IMR-90 (cell line): Measurements from ENCODE around the gene PSD2. TPM values are rescaled to one million over a fixed set of nuclear protein-coding genes. Genes with fewer than 3 reads are reported as not detected.

ENCODE experiments used
- ATAC-seq: fragments of 200-7000 bp; cut with Tn5 transposase; 2 replicates; pipeline ENCODE4 v1.9.1; 2020; ENCODE audit warnings: low read depth, mild to moderate bottlenecking, moderate library complexity
- BruUV-seq: library from RNA; stranded (reverse); fragments of 400-500 nt; replicated peaks from 2 replicates; lab custom pipeline; 2021; lab: Mats Ljungman, UMichigan
- CTCF ChIA-PET: fragments of 300-600 bp; formaldehyde crosslinking; extraction: SDS; loops from one replicate; lab custom pipeline; 2021; ENCODE audit warnings: antibody characterized with exemption; lab: Yijun Ruan, JAX
- POLR2A ChIA-PET: fragments of 300-600 bp; sonication (Branson Sonifier 250); formaldehyde crosslinking; loops from one replicate; lab custom pipeline; 2022; ENCODE audit warnings: antibody characterized with exemption; ENCODE audit not compliant: unreplicated experiment; lab: Charles Lee
- DNase-seq: peaks from one replicate; pipeline ENCODE4 v3.0.0; 2013
- H2AFZ ChIP-seq: replicated peaks from 2 replicates; pipeline ENCODE3; 2013; ENCODE audit warnings: low read length, mild to moderate bottlenecking; ENCODE audit not compliant: poor library complexity
- H2AK5ac ChIP-seq: 2 replicates; pipeline ENCODE4 v1.6.1; 2013; ENCODE audit warnings: low read depth, low read length, inconsistent platforms
- H2AK9ac ChIP-seq: replicated peaks from 2 replicates; pipeline ENCODE3; 2013; ENCODE audit warnings: mild to moderate bottlenecking, low read depth, low read length, moderate library complexity; ENCODE audit not compliant: poor library complexity
- H2BK120ac ChIP-seq: 2 replicates; pipeline ENCODE4 v1.6.1; 2013; ENCODE audit warnings: low read depth, low read length, inconsistent platforms
- H2BK15ac ChIP-seq: 3 replicates; pipeline ENCODE4 v1.6.1; 2013; ENCODE audit warnings: low read depth, low read length, inconsistent platforms
- H2BK20ac ChIP-seq: 2 replicates; pipeline ENCODE4 v1.6.1; 2013; ENCODE audit warnings: low read depth, mild to moderate bottlenecking, inconsistent platforms, low read length, moderate library complexity
- H2BK5ac ChIP-seq: 2 replicates; pipeline ENCODE4 v1.6.1; 2013; ENCODE audit warnings: mild to moderate bottlenecking, low read depth, low read length, inconsistent platforms; ENCODE audit not compliant: poor library complexity, severe bottlenecking
- H3K14ac ChIP-seq: replicated peaks from 2 replicates; pipeline ENCODE4 v1.6.1; 2013; ENCODE audit warnings: low read depth, low read length, inconsistent platforms
- H3K18ac ChIP-seq: 2 replicates; pipeline ENCODE4 v1.6.1; 2013; ENCODE audit warnings: low read depth, low read length, control low read depth
- H3K23ac ChIP-seq: 2 replicates; pipeline ENCODE4 v1.6.1; 2013; ENCODE audit warnings: low read depth, low read length, inconsistent platforms
- H3K27ac ChIP-seq: 2 replicates; pipeline ENCODE4 v1.5.1; 2013; ENCODE audit warnings: mild to moderate bottlenecking, control low read depth, low read length; ENCODE audit not compliant: insufficient read depth
- H3K27me3 ChIP-seq: 2 replicates; pipeline ENCODE4 v1.6.1; 2013; ENCODE audit warnings: low read length; ENCODE audit not compliant: control insufficient read depth, insufficient read depth
- H3K36me3 ChIP-seq: 2 replicates; pipeline ENCODE4 v1.6.1; 2013; ENCODE audit warnings: low read length, mixed read lengths; ENCODE audit not compliant: control insufficient read depth, insufficient read depth
- H3K4ac ChIP-seq: 2 replicates; pipeline ENCODE4 v1.6.1; 2013; ENCODE audit warnings: low read depth, low read length, inconsistent platforms
- H3K4me1 ChIP-seq: 2 replicates; pipeline ENCODE4 v1.6.1; 2013; ENCODE audit warnings: low read length, mixed read lengths; ENCODE audit not compliant: control insufficient read depth, insufficient read depth
- H3K4me2 ChIP-seq: 2 replicates; pipeline ENCODE4 v1.6.1; 2013; ENCODE audit warnings: low read depth, mild to moderate bottlenecking, control low read depth, low read length, moderate library complexity
- H3K4me3 ChIP-seq: 2 replicates; pipeline ENCODE4 v1.5.1; 2013; ENCODE audit warnings: low read depth, mild to moderate bottlenecking, control low read depth, low read length, moderate library complexity; ENCODE audit not compliant: insufficient read depth
- H3K56ac ChIP-seq: 2 replicates; pipeline ENCODE4 v1.6.1; 2013; ENCODE audit warnings: low read length, inconsistent platforms; ENCODE audit not compliant: insufficient read depth; ENCODE audit errors: extremely low read depth
- H3K79me1 ChIP-seq, 2 experiments: 2 replicates each; pipeline ENCODE4 v1.6.1; 2013; ENCODE audit warnings: low read length in 2 of 2, inconsistent platforms in 1 of 2, low read depth in 1 of 2
- H3K9ac ChIP-seq: 2 replicates; pipeline ENCODE4 v1.6.1; 2013; ENCODE audit warnings: low read depth, low read length, control low read depth
- H3K9me1 ChIP-seq: 2 replicates; pipeline ENCODE4 v1.6.1; 2013; ENCODE audit warnings: low read length, inconsistent platforms; ENCODE audit not compliant: insufficient read depth
- H3K9me3 ChIP-seq: 2 replicates; pipeline ENCODE4 v1.6.1; 2013; ENCODE audit warnings: low read length; ENCODE audit not compliant: control insufficient read depth, insufficient read depth
- H4K20me1 ChIP-seq: 2 replicates; pipeline ENCODE4 v1.6.1; 2013; ENCODE audit warnings: low read length, inconsistent platforms; ENCODE audit not compliant: insufficient read depth
- H4K5ac ChIP-seq: 2 replicates; pipeline ENCODE4 v1.6.1; 2013; ENCODE audit warnings: mild to moderate bottlenecking, low read depth, low read length, control low read depth
- H4K8ac ChIP-seq, 2 experiments: 2 replicates each; pipeline ENCODE4 v1.6.1; 2013; ENCODE audit warnings: low read depth in 2 of 2, low read length in 2 of 2, control low read depth in 1 of 2, inconsistent platforms in 1 of 2
- H4K91ac ChIP-seq: 2 replicates; pipeline ENCODE4 v1.6.1; 2013; ENCODE audit warnings: low read depth, low read length, inconsistent platforms; ENCODE audit not compliant: insufficient read depth
- BHLHE40 ChIP-seq: fragments of 150-350 bp; IDR thresholded peaks from 2 replicates; pipeline ENCODE4 v1.6.1; 2016; ENCODE audit warnings: mild to moderate bottlenecking, low read depth, low read length
- CEBPB ChIP-seq: IDR thresholded peaks from 2 replicates; pipeline ENCODE4 v1.6.1; 2012; ENCODE audit warnings: low read depth, low read length, improper control_type of control experiment
- CHD1 ChIP-seq: IDR thresholded peaks from 2 replicates; pipeline ENCODE4 v1.6.1; 2012; ENCODE audit warnings: low read depth, low read length, improper control_type of control experiment
- FOS ChIP-seq: fragments of 150-350 bp; IDR thresholded peaks from 2 replicates; pipeline ENCODE4 v1.6.1; 2016; ENCODE audit warnings: low read depth, low read length
- MAFK ChIP-seq: IDR thresholded peaks from 2 replicates; pipeline ENCODE4 v1.6.1; 2012; ENCODE audit warnings: low read depth, low read length, improper control_type of control experiment
- MAZ ChIP-seq: IDR thresholded peaks from 2 replicates; pipeline ENCODE4 v1.6.1; 2012; ENCODE audit warnings: low read depth, mild to moderate bottlenecking, low read length, improper control_type of control experiment, moderate library complexity, borderline replicate concordance
- POLR2A ChIP-seq: IDR thresholded peaks from 2 replicates; pipeline ENCODE4 v1.6.1; 2012; ENCODE audit warnings: mild to moderate bottlenecking, low read depth, low read length
- RAD21 ChIP-seq: IDR thresholded peaks from 2 replicates; pipeline ENCODE4 v1.6.1; 2012; ENCODE audit warnings: low read length, improper control_type of control experiment
- SMC3 ChIP-seq: fragments of 150-350 bp; IDR thresholded peaks from 2 replicates; pipeline ENCODE4 v1.6.1; 2016; ENCODE audit warnings: low read depth, mild to moderate bottlenecking, antibody characterized with exemption, low read length, moderate library complexity
- whole genome bisulfite sequencing, 2 experiments: methylation state at CpG; one replicate each; pipeline versions ENCODE4 v1.1.5 to v1.1.7; 2013; ENCODE audit warnings: missing lambda C conversion rate in 2 of 2; ENCODE audit not compliant: insufficient read length in 1 of 2; ENCODE audit errors: extremely low coverage in 2 of 2; 5-methylcytosine and 5-hydroxymethylcytosine counted together
- dilution Hi-C: fragments of 300-500 bp; cut with HindIII; formaldehyde crosslinking; loops from one replicate; pipeline ENCODE4 v1.14.3; 2018; ENCODE audit warnings: low sequenced_read_pairs; ENCODE audit not compliant: unreplicated experiment
- in situ Hi-C: fragments of 300-500 bp; cut with MboI; formaldehyde crosslinking; loops from 3 replicates; pipeline ENCODE4 v1.14.3; 2019; ENCODE audit warnings: low sequenced_read_pairs, inconsistent platforms, mixed read lengths
- intact Hi-C: fragments of 100-400 bp; cut with micrococcal nuclease; formaldehyde crosslinking; loops from 2 replicates; pipeline ENCODE4 v1.10.0; 2022
- polyA plus RNA-seq, 3 experiments: library from polyadenylated mRNA; depleted of rRNA; stranded (reverse); fragments of >200 nt; gene quantifications; 2 replicates each; pipeline ENCODE4 v1.2.3, GENCODE V29; 2012; ENCODE audit warnings: low replicate concordance in 1 of 3
- total RNA-seq: library from RNA; depleted of rRNA; stranded (reverse); fragments of >200 nt; gene quantifications from 2 replicates; pipeline ENCODE4 v1.2.3, GENCODE V29; 2012
- TF ChIP-seq, protein P1 (sequence below): fragments of 150-350 bp; IDR thresholded peaks from 2 replicates; pipeline ENCODE4 v1.6.1; 2016; ENCODE audit warnings: low read depth, mild to moderate bottlenecking, low read length, moderate library complexity, borderline replicate concordance

The PSD2 gene
- total and polyA plus RNA-seq, 2 of the 4 experiments (the other 2 are of a cell fraction) = 0.05 TPM; not detected in 1

DNA sequence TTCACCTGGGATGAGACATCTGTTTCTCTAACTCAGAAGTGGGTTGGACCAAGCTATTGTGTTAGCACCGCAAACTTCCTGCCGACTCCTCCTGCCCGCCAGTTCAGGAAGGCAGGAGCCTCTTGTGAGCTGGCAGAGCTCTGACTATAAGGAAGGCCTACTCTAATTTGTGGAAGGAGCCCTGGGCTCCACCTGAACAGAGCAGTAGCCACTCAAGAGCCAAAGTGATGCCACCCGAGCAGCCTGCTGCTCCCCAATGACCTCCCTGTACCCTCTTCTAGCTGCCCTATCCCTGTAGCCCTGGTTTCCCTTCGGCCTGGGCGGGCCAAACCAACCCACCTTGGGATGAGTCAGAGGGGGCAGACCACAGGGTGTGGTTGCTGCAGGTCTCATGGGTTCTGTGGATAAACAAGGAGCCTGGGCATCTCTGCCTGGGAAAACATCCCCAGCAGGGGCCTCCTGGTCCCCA is 81.6 kb downstream of the PSD2 start:
- Histone ChIP-seq H3K4me3 (no peak overlapping the region), H4K91ac (no peak overlapping the region), H2AK5ac (no peak overlapping the region), H3K4me1 (peaks cover 7% of the 10 kb centered on the region; the same call in 1 of the 2 replicates), H4K20me1 (no peaks in the 10 kb centered on the region; the same call in 1 of the 2 replicates), H2BK5ac (no peak overlapping the region), H2BK15ac (no peak overlapping the region), H3K56ac (no peak overlapping the region), H3K9ac (no peak overlapping the region), H2AFZ (no peak overlapping the region), H3K23ac (no peak overlapping the region), H3K9me1 (no peaks in the 10 kb centered on the region), H2BK20ac (no peak overlapping the region), H2BK120ac (no peak overlapping the region), H3K27ac (no peak overlapping the region), H3K4me2 (no peak overlapping the region), H3K14ac (no peak overlapping the region), H4K5ac (no peak overlapping the region), H2AK9ac (no peak overlapping the region), H3K79me1 (no peaks in the 10 kb centered on the region), H3K27me3 (peaks cover 66% of the 10 kb centered on the region), H4K8ac (no peak overlapping the region), H3K18ac (no peak overlapping the region), H3K9me3 (no peaks in the 10 kb centered on the region), H3K36me3 (no peaks in the 10 kb centered on the region), H3K4ac (no peak overlapping the region)
- no peak for ATAC-seq
- CTCF ChIA-PET = no interaction called here
- TF ChIP-seq POLR2A = no peak
- TF ChIP-seq, protein P1, sequence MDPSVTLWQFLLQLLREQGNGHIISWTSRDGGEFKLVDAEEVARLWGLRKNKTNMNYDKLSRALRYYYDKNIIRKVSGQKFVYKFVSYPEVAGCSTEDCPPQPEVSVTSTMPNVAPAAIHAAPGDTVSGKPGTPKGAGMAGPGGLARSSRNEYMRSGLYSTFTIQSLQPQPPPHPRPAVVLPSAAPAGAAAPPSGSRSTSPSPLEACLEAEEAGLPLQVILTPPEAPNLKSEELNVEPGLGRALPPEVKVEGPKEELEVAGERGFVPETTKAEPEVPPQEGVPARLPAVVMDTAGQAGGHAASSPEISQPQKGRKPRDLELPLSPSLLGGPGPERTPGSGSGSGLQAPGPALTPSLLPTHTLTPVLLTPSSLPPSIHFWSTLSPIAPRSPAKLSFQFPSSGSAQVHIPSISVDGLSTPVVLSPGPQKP = no peak
- TF ChIP-seq RAD21 = no peak
- no peak for TF ChIP-seq FOS
- no peak for TF ChIP-seq MAZ
- no peak for TF ChIP-seq SMC3
- TF ChIP-seq BHLHE40 = no peak
- TF ChIP-seq CHD1 = no peak
- no peak for TF ChIP-seq MAFK
- no peak for TF ChIP-seq CEBPB
- BruUV-seq = no TSS peak
- no peak for DNase-seq
- intact Hi-C loops = no loop called here
- no CpG with 5 or more reads among the region's 6 CpGs for WGBS, 2 experiments
- dilution Hi-C loops = no loop called here
- in situ Hi-C loops = no loop called here
- POLR2A ChIA-PET = no interaction called here
